Measurements from ENCODE around the gene TSHR.

DNA sequence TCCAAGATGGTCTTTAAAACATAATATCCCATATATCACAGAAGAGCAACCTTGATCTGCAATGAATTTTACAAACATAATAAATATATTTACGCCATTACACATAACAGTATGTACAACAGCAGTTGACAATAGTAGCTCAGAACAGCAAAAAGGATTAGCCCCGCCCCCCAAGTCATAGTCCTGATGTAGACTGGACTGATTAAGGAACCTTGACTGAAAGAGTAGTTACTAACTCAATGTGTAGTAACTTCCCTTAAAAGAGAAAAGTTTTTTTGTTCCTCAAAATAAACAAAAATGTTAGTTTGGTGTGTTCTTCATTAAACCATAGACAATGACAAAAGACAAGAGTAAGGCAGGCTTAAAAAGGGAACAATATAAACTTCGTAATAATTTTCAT lies 220.8 kb downstream of the TSHR start:
- TF ChIP-seq, protein P1, sequence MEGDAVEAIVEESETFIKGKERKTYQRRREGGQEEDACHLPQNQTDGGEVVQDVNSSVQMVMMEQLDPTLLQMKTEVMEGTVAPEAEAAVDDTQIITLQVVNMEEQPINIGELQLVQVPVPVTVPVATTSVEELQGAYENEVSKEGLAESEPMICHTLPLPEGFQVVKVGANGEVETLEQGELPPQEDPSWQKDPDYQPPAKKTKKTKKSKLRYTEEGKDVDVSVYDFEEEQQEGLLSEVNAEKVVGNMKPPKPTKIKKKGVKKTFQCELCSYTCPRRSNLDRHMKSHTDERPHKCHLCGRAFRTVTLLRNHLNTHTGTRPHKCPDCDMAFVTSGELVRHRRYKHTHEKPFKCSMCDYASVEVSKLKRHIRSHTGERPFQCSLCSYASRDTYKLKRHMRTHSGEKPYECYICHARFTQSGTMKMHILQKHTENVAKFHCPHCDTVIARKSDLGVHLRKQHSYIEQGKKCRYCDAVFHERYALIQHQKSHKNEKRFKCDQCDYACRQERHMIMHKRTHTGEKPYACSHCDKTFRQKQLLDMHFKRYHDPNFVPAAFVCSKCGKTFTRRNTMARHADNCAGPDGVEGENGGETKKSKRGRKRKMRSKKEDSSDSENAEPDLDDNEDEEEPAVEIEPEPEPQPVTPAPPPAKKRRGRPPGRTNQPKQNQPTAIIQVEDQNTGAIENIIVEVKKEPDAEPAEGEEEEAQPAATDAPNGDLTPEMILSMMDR (IDR thresholded peaks at IDR 0.05) = no peak
- TF ChIP-seq POLR2A (IDR thresholded peaks at IDR 0.05) = no peak

Data from Peyer's patch (tissue), 4 donors.